Neutrophil (primary cell): ENCODE data around the gene RTF1.
"Not testable (repeated sequence)": the region's sequence is repeated elsewhere in the genome, so short reads cannot be mapped to it uniquely, and the experiment has no call there.

Source experiments
- H3K27ac ChIP-seq: fragments of 200-600 bp; sonication (generic); 2 replicates; pipeline ENCODE4 v1.5.1; 2016; ENCODE audit warnings: mild to moderate bottlenecking, moderate library complexity
- H3K27me3 ChIP-seq: fragments of 200-600 bp; sonication (generic); 2 replicates; pipeline ENCODE4 v1.6.0; 2016; ENCODE audit warnings: mild to moderate bottlenecking
- H3K36me3 ChIP-seq: fragments of 200-600 bp; sonication (generic); 2 replicates; pipeline ENCODE4 v1.5.1; 2017
- H3K4me1 ChIP-seq, 2 experiments: fragments of 200-600 bp in 1 of 2; sonication (generic) in 1 of 2; 1 replicate in 1 of 2; 2 replicates in 1 of 2; pipeline versions ENCODE4 v1.5.1 to v1.6.1; 2013 to 2016; ENCODE audit warnings: low read depth in 1 of 2, low read length in 1 of 2, mild to moderate bottlenecking in 1 of 2, moderate library complexity in 1 of 2; ENCODE audit not compliant: control insufficient read depth in 1 of 2, insufficient read depth in 1 of 2
- H3K4me3 ChIP-seq, 2 experiments: fragments of 200-600 bp in 1 of 2; sonication (generic) in 1 of 2; 1 replicate in 1 of 2; 2 replicates in 1 of 2; pipeline ENCODE4 v1.5.1; 2013 to 2016; ENCODE audit warnings: low read depth in 1 of 2, low read length in 1 of 2, mild to moderate bottlenecking in 1 of 2, moderate library complexity in 1 of 2
- H3K9me3 ChIP-seq: fragments of 200-600 bp; sonication (generic); 2 replicates; pipeline ENCODE4 v1.5.1; 2016
- TF ChIP-seq, protein P1 (sequence below): fragments of 200-600 bp; sonication (generic); IDR thresholded peaks from 2 replicates; pipeline ENCODE4 v1.5.1; 2016; ENCODE audit warnings: antibody characterized with exemption

The RTF1 gene

DNA sequence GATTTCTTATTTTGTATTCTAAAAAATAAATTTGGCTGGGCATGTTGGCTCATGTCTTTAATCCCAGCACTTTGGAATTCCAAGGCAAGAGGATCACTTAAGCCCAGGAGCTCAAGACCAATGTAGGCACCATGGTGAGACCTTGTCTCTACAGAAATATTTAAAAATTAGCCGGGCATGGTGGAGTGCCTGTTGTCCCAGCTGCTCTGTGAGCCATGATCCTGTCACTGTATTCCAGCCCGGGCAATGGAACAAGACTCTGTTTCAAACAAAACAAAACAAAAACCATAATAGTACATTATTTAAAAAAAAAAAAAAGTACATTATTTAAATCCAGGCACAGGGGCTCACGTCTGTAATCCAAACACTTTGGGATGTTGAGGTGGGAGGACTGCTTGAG, 5.5 kb upstream of the RTF1 start:
- Histone ChIP-seq H3K9me3 (no peaks in the 10 kb centered on the region), H3K4me1 (peaks cover 59 to 61% of the 10 kb centered on the region in 2 experiments), H3K36me3 (no peaks in the 10 kb centered on the region), H3K27me3 (no peaks in the 10 kb centered on the region), H3K4me3 (no peak overlapping the region), H3K27ac (peak overlapping the region; percentile 97)
- TF ChIP-seq, protein P1, sequence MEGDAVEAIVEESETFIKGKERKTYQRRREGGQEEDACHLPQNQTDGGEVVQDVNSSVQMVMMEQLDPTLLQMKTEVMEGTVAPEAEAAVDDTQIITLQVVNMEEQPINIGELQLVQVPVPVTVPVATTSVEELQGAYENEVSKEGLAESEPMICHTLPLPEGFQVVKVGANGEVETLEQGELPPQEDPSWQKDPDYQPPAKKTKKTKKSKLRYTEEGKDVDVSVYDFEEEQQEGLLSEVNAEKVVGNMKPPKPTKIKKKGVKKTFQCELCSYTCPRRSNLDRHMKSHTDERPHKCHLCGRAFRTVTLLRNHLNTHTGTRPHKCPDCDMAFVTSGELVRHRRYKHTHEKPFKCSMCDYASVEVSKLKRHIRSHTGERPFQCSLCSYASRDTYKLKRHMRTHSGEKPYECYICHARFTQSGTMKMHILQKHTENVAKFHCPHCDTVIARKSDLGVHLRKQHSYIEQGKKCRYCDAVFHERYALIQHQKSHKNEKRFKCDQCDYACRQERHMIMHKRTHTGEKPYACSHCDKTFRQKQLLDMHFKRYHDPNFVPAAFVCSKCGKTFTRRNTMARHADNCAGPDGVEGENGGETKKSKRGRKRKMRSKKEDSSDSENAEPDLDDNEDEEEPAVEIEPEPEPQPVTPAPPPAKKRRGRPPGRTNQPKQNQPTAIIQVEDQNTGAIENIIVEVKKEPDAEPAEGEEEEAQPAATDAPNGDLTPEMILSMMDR, result no peak

DNA sequence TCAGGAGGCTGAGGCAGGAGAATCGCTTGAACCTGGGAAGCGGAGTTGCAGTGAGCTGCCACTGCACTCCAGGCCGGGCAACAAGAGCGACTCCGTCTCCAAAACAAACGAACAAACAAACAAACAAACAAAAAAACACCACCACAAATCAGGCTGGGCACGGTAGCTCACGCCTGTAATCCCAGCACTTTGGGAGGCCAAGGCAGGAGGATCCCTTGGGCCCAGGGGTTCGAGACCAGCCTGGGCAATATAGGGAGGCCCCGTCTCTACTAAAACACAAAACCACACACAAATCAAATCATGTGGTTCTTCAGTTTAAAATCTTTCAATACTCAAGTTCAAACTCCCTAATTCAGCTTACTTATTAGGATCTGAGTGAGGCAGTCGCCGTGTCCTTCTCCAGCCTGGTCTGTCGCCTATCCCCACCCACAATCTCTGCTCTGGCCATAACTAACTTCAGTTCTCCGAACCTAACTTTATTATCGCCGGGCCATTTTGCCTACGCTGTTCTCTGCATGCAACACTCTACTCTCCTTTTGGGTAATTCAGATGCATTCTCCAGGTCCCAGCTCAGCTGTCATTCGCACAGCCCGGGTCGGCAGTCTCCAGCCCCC, 660 bp upstream of the RTF1 start:
- no peaks in the 10 kb centered on the region for H3K27me3 ChIP-seq
- H3K4me3 ChIP-seq, result peak overlapping the region; percentile 92 to 98
- H3K9me3 ChIP-seq, result no peaks in the 10 kb centered on the region
- no peaks in the 10 kb centered on the region for H3K36me3 ChIP-seq
- peaks cover 26 to 38% of the 10 kb centered on the region in 2 experiments for H3K4me1 ChIP-seq
- peak overlapping the region; percentile 94 for H3K27ac ChIP-seq
- TF ChIP-seq, protein P1, result no peak

DNA sequence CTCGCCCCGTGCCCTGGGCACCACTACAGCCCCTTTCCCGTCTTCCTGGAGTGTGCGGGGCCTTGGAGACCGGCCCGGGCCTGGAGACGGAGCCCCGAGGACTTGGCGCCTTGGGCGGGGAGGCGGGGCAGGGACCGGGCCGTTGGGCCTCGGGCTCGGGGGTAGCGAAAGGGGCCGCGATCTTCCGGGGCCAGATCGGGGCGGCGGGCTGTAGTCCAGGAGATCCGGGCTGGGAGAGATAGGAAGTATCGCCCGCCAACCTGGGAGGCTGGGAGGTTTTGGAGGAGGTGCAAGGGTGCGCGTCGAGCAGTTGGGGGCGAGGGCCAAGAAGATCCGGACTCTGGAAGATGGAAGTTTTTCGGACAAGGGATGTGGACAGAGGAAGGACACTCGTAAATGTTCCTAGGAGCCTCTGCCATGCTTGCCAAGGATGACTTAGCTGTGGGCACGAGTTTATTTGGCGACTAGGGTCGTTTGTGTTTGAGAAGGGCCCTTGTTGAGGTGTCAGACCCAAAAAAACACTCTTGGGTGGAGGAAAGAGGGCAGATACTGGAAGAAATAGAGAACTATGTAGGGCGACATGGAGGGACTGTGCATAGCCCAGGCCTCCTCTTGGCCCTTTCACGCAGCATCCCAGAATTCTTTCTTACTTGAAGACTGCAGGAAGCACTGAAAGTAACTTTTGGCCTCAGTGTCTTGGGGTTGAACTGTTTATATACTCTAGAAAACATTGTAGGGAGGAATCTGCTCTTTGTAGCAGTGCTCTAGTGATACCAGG, 712 bp downstream of the RTF1 start:
- TF ChIP-seq, protein P1, result no peak
- Histone ChIP-seq H3K4me1 (peaks cover 26 to 38% of the 10 kb centered on the region in 2 experiments), H3K9me3 (no peaks in the 10 kb centered on the region), H3K27me3 (no peaks in the 10 kb centered on the region), H3K4me3 (peak overlapping the region; percentile 92 to 98), H3K27ac (peak overlapping the region; percentile 94), H3K36me3 (no peaks in the 10 kb centered on the region)

DNA sequence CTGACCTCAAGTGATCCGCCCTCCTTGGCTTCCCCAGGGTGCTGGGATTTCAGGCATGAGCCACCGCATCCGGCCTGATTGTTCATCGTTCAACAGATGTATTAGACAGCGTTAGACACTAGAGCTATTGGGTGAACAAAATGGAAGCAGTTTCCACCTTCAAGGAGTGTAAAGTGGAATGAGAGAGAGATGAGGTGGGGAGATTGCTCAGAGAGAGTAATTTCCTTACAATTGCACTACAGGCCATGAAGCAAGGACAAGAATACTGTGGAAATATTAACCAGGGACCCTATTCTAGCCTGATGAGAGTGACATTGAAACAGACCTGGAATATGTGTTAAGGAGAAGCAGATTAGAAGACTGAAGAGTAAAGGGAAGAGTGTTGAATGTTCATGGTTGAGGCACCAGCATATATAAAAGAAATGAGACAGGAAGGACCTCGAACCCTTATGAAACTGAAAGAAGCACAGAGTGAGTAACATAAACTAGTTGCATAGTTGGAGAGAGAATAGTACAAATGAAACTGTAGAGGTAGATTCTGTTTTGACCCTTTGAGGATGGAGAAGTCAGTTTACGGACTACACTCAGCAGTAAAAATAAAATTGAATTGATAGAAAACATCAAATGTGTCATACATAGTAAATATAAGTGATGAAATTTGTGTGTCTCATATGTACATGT, 7.2 kb downstream of the RTF1 start:
- H3K27me3 ChIP-seq, result no peaks in the 10 kb centered on the region
- H3K4me3 ChIP-seq, result no peak overlapping the region
- TF ChIP-seq, protein P1, result no peak
- H3K36me3 ChIP-seq, result no peaks in the 10 kb centered on the region
- H3K9me3 ChIP-seq, result no peaks in the 10 kb centered on the region
- H3K27ac ChIP-seq, result no peak overlapping the region
- H3K4me1 ChIP-seq, result peaks cover 0 to 8% of the 10 kb centered on the region in 2 experiments

DNA sequence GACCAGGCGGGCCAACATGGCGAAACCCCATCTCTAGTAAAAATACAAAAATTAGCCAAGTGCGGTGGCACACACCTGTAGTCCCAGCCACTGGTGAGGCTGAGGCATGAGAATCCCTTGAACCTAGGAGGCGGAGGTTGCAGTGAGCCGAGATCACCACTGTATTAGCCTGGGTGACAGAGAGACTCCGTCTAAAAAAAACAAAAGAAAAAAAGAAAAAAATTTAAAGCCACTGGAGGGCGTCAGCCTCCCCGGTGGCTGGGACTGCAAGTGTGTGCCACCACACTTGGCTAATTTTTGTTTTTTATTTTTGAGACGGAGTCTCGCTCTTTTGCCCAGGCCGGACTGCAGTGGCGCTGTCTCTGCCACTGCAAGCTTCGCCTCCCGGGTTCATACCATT, 7.9 kb downstream of the RTF1 start:
- H3K4me1 ChIP-seq, result peaks cover 0 to under 1% of the 10 kb centered on the region in 2 experiments
- TF ChIP-seq, protein P1, result no peak
- no peak overlapping the region for H3K27ac ChIP-seq
- no peaks in the 10 kb centered on the region for H3K9me3 ChIP-seq
- H3K27me3 ChIP-seq, result no peaks in the 10 kb centered on the region
- no peaks in the 10 kb centered on the region for H3K36me3 ChIP-seq
- H3K4me3 ChIP-seq, result no peak overlapping the region

DNA sequence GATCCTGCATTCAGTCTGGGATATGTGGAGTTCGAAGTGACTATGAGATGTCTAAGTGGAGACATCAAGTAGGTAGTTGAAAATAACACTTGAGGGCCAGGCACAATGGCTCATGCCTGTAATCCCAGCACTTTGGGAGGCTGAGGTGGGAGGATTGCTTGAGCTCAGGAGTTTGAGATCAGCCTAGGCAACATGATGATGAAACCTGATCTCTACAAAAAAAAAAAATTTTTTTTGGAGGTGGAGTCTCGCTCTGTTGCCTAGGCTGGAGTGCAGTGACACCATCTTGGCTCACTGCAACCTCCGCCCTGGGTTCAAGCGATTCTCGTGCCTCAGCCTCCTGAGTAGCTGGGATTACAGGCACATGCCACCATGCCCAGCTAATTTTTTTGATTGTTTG, 9.0 kb downstream of the RTF1 start:
- H3K9me3 ChIP-seq, H3K4me1 ChIP-seq, H3K36me3 ChIP-seq, H3K4me3 ChIP-seq, H3K27me3 ChIP-seq: not testable (repeated sequence)
- peak overlapping the region; percentile 16 for H3K27ac ChIP-seq
